ENCODE data around the gene AMZ2.
"Not testable (repeated sequence)": the region's sequence is repeated elsewhere in the genome, so short reads cannot be mapped to it uniquely, and the experiment has no call there.

Gene AMZ2

DNA sequence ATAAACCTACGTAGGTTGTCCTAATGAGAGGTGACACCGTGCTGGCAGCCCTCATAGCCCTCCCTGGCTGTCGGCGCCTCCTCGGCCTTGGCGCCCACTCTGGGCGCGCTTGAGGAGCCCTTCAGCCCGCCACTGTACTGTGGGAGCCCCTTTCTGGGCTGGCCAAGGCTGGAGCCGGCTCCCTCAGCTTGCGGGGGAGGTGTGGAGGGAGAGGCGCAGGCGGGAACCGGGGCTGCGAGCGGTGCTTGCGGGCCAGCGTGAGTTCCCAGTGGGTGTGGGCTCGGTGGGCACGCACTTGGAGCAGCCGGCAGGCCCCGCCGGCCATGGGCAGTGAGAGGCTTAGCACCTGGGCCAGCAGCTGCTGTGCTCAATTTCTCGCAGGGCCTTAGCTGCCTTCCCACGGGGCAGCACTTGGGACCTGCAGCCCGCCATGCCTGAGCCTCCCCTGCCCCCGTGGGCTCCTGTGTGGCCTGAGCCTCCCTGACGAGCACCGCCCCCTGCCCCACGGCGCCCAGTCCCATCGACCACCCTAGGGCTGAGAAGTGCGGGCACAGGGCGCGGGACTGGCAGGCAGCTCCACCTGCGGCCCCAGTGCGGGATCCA is 40.1 kb upstream of the AMZ2 start:
- Histone ChIP-seq H3K36me3 (ENCODE audit: insufficient read depth, low read depth, low read length) (peaks cover 17% of the 10 kb centered on the region), H3K9ac (ENCODE audit: low read depth, low read length) (no peak overlapping the region), H3K27me3 (ENCODE audit: insufficient read depth, low read length) (peaks cover 23% of the 10 kb centered on the region), H3K4me3 (ENCODE audit: low read length) (no peak overlapping the region), H3K9me3 (ENCODE audit: insufficient read depth, low read depth, low read length) (no peaks in the 10 kb centered on the region), H3K4me1 (ENCODE audit: insufficient read depth, low read length) (no peaks in the 10 kb centered on the region), H3K27ac (ENCODE audit: low read length) (no peak overlapping the region)

DNA sequence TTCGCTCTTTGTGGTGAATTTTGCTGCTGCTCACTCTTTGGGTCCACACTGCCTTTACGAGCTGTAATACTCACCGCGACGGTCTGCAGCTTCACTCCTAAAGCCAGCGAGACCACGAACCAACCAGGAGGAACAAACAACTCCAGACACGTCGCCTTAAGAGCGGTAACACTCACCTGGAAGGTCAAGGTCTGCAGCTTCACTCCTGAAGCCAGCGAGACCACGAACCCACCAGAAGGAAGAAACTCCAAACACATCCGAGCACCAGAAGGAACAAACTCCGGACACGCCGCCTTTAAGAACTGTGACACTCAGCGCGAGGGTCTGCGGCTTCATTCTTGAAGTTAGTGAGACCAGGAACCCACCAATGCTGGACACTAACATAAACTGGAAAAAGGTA is 39.2 kb upstream of the AMZ2 start:
- H3K4me1 ChIP-seq (ENCODE audit: insufficient read depth, low read length); H3K27ac ChIP-seq (ENCODE audit: low read length); H3K9ac ChIP-seq (ENCODE audit: low read depth, low read length); H3K4me3 ChIP-seq (ENCODE audit: low read length); H3K9me3 ChIP-seq (ENCODE audit: insufficient read depth, low read depth, low read length): not testable (repeated sequence)
- Histone ChIP-seq H3K36me3 (ENCODE audit: insufficient read depth, low read depth, low read length) (peaks cover 18% of the 10 kb centered on the region), H3K27me3 (ENCODE audit: insufficient read depth, low read length) (peaks cover 14% of the 10 kb centered on the region)

- H3K36me3 ChIP-seq (ENCODE audit: insufficient read depth, low read depth, low read length): peaks cover 18% of the 10 kb centered on the region
- not testable (repeated sequence) for H3K4me3 ChIP-seq (ENCODE audit: low read length); H3K4me1 ChIP-seq (ENCODE audit: insufficient read depth, low read length); H3K27ac ChIP-seq (ENCODE audit: low read length); H3K9ac ChIP-seq (ENCODE audit: low read depth, low read length); H3K27me3 ChIP-seq (ENCODE audit: insufficient read depth, low read length); H3K9me3 ChIP-seq (ENCODE audit: insufficient read depth, low read depth, low read length)
Measured at GRCh38 chr17:68209191-68209900, 38.5 kb upstream of the AMZ2 start.

GRCh38 chr17:68210570-68211315 is 37.1 kb upstream of the AMZ2 start:
- no peaks in the 10 kb centered on the region for H3K9me3 ChIP-seq (ENCODE audit: insufficient read depth, low read depth, low read length)
- H3K36me3 ChIP-seq (ENCODE audit: insufficient read depth, low read depth, low read length): peaks cover 18% of the 10 kb centered on the region
- no peak overlapping the region for H3K27ac ChIP-seq (ENCODE audit: low read length)
- H3K4me1 ChIP-seq (ENCODE audit: insufficient read depth, low read length): no peaks in the 10 kb centered on the region
- no peak overlapping the region for H3K4me3 ChIP-seq (ENCODE audit: low read length)
- no peaks in the 10 kb centered on the region for H3K27me3 ChIP-seq (ENCODE audit: insufficient read depth, low read length)
- no peak overlapping the region for H3K9ac ChIP-seq (ENCODE audit: low read depth, low read length)

- not testable (repeated sequence) for H3K4me3 ChIP-seq (ENCODE audit: low read length); H3K27ac ChIP-seq (ENCODE audit: low read length); H3K27me3 ChIP-seq (ENCODE audit: insufficient read depth, low read length); H3K4me1 ChIP-seq (ENCODE audit: insufficient read depth, low read length); H3K9ac ChIP-seq (ENCODE audit: low read depth, low read length); H3K9me3 ChIP-seq (ENCODE audit: insufficient read depth, low read depth, low read length)
- H3K36me3 ChIP-seq (ENCODE audit: insufficient read depth, low read depth, low read length): peaks cover 18% of the 10 kb centered on the region
Measured at GRCh38 chr17:68213428-68214411, 34.1 kb upstream of the AMZ2 start.

DNA sequence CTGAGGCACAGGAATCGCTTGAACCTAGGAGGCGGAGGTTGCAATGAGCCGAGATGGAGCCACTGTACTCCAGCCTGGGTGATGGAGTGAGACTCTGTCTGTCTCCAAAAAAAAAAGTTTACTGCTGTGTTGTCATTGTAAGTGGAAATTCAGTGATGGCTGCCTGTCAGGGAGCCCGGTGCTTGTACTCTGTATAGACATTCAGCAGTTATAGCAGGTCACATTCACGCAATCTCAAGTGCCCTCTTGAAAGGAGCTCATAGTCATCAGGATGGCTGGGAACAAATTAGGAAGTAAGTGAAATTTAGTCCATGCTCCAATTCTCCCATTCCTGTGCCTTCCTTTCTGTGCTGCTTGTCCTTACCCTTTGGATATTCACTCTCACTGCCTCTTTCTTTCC is 32.4 kb upstream of the AMZ2 start:
- H3K4me1 ChIP-seq (ENCODE audit: insufficient read depth, low read length); H3K9me3 ChIP-seq (ENCODE audit: insufficient read depth, low read depth, low read length); H3K27me3 ChIP-seq (ENCODE audit: insufficient read depth, low read length); H3K27ac ChIP-seq (ENCODE audit: low read length); H3K9ac ChIP-seq (ENCODE audit: low read depth, low read length); H3K36me3 ChIP-seq (ENCODE audit: insufficient read depth, low read depth, low read length); H3K4me3 ChIP-seq (ENCODE audit: low read length): not testable (repeated sequence)

DNA sequence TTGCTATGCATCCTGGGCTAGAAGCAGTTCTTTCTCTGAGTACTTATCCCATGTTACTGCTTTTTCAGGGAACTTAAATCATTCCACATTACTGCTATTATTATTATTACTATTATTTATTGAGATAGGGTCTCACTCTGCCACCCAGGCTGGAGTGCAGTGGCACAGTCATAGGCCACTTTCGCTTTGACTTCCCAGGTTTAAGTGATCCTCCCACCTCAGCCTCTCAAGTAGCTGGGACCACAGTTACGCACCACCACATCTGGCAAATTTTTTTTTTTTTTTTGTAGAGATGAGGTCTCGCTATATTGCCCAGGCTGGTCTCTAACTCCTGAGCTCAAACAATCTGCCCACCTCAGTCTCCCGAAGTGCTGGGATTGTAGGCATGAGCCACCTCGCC is 28.4 kb upstream of the AMZ2 start:
- H3K4me3 ChIP-seq (ENCODE audit: low read length); H3K36me3 ChIP-seq (ENCODE audit: insufficient read depth, low read depth, low read length); H3K9me3 ChIP-seq (ENCODE audit: insufficient read depth, low read depth, low read length); H3K9ac ChIP-seq (ENCODE audit: low read depth, low read length); H3K4me1 ChIP-seq (ENCODE audit: insufficient read depth, low read length); H3K27ac ChIP-seq (ENCODE audit: low read length); H3K27me3 ChIP-seq (ENCODE audit: insufficient read depth, low read length): not testable (repeated sequence)

DNA sequence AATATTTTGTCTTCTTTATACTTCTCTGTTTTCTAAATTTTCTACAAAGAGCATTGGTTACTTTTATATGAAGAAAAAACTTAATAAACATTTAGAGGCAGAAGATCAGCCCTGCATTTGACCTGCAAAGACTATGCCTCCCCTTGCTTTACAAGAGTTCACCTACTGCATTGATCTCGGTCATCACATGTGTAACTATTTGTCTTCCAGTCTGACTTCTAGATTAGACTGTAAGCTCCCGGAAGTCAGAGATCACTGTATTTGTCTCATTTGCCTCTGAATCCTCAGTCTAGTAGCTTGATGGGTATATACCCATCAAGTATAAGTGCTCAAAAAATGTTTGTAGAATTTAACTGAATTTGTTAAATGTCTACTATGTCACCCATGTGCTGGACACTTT is 27.7 kb upstream of the AMZ2 start:
- H3K36me3 ChIP-seq (ENCODE audit: insufficient read depth, low read depth, low read length); H3K9me3 ChIP-seq (ENCODE audit: insufficient read depth, low read depth, low read length); H3K4me3 ChIP-seq (ENCODE audit: low read length); H3K4me1 ChIP-seq (ENCODE audit: insufficient read depth, low read length); H3K9ac ChIP-seq (ENCODE audit: low read depth, low read length); H3K27me3 ChIP-seq (ENCODE audit: insufficient read depth, low read length); H3K27ac ChIP-seq (ENCODE audit: low read length): not testable (repeated sequence)

DNA sequence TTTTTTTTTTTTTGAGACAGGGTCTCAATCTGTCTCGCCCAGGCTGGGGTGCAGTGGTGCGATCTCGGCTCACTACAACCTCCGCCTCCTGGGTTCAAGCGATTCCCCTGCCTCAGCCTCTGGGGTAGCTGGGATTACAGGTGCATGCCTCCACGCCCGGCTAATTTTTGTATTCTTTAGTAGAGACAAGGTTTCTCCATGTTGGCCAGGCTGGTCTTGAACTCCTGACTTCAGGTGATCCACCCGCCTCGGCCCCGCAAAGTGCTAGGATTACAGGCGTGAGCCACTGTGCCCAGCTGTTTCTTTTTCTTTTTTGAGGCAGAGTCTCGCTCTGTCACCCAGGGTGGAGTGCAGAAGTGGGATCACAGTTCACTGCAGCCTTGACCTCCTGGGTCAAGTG is 27.1 kb upstream of the AMZ2 start:
- not testable (repeated sequence) for H3K9ac ChIP-seq (ENCODE audit: low read depth, low read length); H3K9me3 ChIP-seq (ENCODE audit: insufficient read depth, low read depth, low read length); H3K4me3 ChIP-seq (ENCODE audit: low read length)

GRCh38 chr17:68221786-68222185 is 26.1 kb upstream of the AMZ2 start:
- no peaks in the 10 kb centered on the region for H3K4me1 ChIP-seq (ENCODE audit: insufficient read depth, low read length)
- no peak overlapping the region for H3K9ac ChIP-seq (ENCODE audit: low read depth, low read length)
- no peaks in the 10 kb centered on the region for H3K36me3 ChIP-seq (ENCODE audit: insufficient read depth, low read depth, low read length)
- no peaks in the 10 kb centered on the region for H3K9me3 ChIP-seq (ENCODE audit: insufficient read depth, low read depth, low read length)
- no peak overlapping the region for H3K4me3 ChIP-seq (ENCODE audit: low read length)
- no peak overlapping the region for H3K27ac ChIP-seq (ENCODE audit: low read length)
- H3K27me3 ChIP-seq (ENCODE audit: insufficient read depth, low read length): no peaks in the 10 kb centered on the region

More for the DNA sequence above, 27.1 kb upstream of the AMZ2 start:
- H3K36me3 ChIP-seq (ENCODE audit: insufficient read depth, low read depth, low read length); H3K27ac ChIP-seq (ENCODE audit: low read length); H3K4me1 ChIP-seq (ENCODE audit: insufficient read depth, low read length); H3K27me3 ChIP-seq (ENCODE audit: insufficient read depth, low read length): not testable (repeated sequence)

GRCh38 chr17:68222606-68223005 is 25.2 kb upstream of the AMZ2 start:
- Histone ChIP-seq H3K36me3 (ENCODE audit: insufficient read depth, low read depth, low read length) (no peaks in the 10 kb centered on the region), H3K27me3 (ENCODE audit: insufficient read depth, low read length) (no peaks in the 10 kb centered on the region), H3K9ac (ENCODE audit: low read depth, low read length) (no peak overlapping the region), H3K4me3 (ENCODE audit: low read length) (no peak overlapping the region), H3K4me1 (ENCODE audit: insufficient read depth, low read length) (no peaks in the 10 kb centered on the region), H3K9me3 (ENCODE audit: insufficient read depth, low read depth, low read length) (no peaks in the 10 kb centered on the region), H3K27ac (ENCODE audit: low read length) (no peak overlapping the region)
